Hematopoietic multipotent progenitor cell treated with erythropoietin and hydrocortisone succinate and interleukin-3 and kit ligand, for 6 days (in vitro differentiated cells): ENCODE measurements around the gene SKOR2.
"Not testable (repeated sequence)": the region's sequence is repeated elsewhere in the genome, so short reads cannot be mapped to it uniquely, and the experiment has no call there.

Source experiments
- DNase-seq: peaks from one replicate; pipeline ENCODE4 v3.0.0-alpha.2; 2015

Gene SKOR2

GRCh38 chr18:47254341-47254939 lies 3.0 kb upstream of the SKOR2 start:
- peak; percentile 78 for DNase-seq

- DNase-seq = no peak
Observed at GRCh38 chr18:47253101-47253654, 1.7 kb upstream of the SKOR2 start.

GRCh38 chr18:47250391-47251046 lies 941 bp downstream of the SKOR2 start:
- no peak for DNase-seq

- DNase-seq = no peak
Observed at GRCh38 chr18:47249314-47249981, 2.0 kb downstream of the SKOR2 start.

- DNase-seq = no peak
Observed at GRCh38 chr18:47248604-47249313, 2.7 kb downstream of the SKOR2 start.

- DNase-seq = no peak
Observed at GRCh38 chr18:47248115-47248603, 3.3 kb downstream of the SKOR2 start.

GRCh38 chr18:47247416-47248114 lies 3.9 kb downstream of the SKOR2 start:
- DNase-seq = no peak

- DNase-seq = no peak
Observed at GRCh38 chr18:47247036-47247415, 4.4 kb downstream of the SKOR2 start.

- no peak for DNase-seq
Observed at GRCh38 chr18:47246027-47246971, 5.2 kb downstream of the SKOR2 start.

- no peak for DNase-seq
Observed at GRCh38 chr18:47244086-47244485, 7.4 kb downstream of the SKOR2 start.

- DNase-seq = no peak
Observed at GRCh38 chr18:47235096-47235495, 16.4 kb downstream of the SKOR2 start.

GRCh38 chr18:47226660-47227059 lies 24.8 kb downstream of the SKOR2 start:
- no peak for DNase-seq

GRCh38 chr18:47215554-47216138 lies 35.8 kb downstream of the SKOR2 start:
- DNase-seq = peak; percentile 61

- no peak for DNase-seq
Observed at GRCh38 chr18:47209171-47209570, 42.3 kb downstream of the SKOR2 start.

- no peak for DNase-seq
Observed at GRCh38 chr18:47206945-47207637, 44.4 kb downstream of the SKOR2 start.

- DNase-seq = peak; percentile 77
Observed at GRCh38 chr18:47204908-47205522, 46.4 kb downstream of the SKOR2 start.

- DNase-seq = no peak
Observed at GRCh38 chr18:47203626-47204464, 47.6 kb downstream of the SKOR2 start.

GRCh38 chr18:47195961-47196360 lies 55.5 kb downstream of the SKOR2 start:
- DNase-seq = not testable (repeated sequence)

GRCh38 chr18:47191961-47192360 lies 59.5 kb downstream of the SKOR2 start:
- no peak for DNase-seq
